Nucleus accumbens (tissue), 56 donors: ENCODE measurements around the gene ALDOA.
A peak's percentile ranks its signal among the peaks of the same experiment; 100 is the strongest.
"Not testable (repeated sequence)": the region's sequence is repeated elsewhere in the genome, so short reads cannot be mapped to it uniquely, and the experiment has no call there.

Experiments used
- DNase-seq, 56 donors: peaks; one replicate each; lab custom pipeline; 2025; lab: John Stamatoyannopoulos, UW

Gene ALDOA

GRCh38 chr16:30065102-30065942 lies at the start of gene ALDOA:
ALDOA (plus strand) TSS chr16:30065760; CDS start chr16:30066898, 1,138 bp downstream.
- peak; percentile 78 to 100 (median 97) for DNase-seq

GRCh38 chr16:30016555-30017276 lies 48.8 kb upstream of the ALDOA start:
- no peak for DNase-seq

DNA sequence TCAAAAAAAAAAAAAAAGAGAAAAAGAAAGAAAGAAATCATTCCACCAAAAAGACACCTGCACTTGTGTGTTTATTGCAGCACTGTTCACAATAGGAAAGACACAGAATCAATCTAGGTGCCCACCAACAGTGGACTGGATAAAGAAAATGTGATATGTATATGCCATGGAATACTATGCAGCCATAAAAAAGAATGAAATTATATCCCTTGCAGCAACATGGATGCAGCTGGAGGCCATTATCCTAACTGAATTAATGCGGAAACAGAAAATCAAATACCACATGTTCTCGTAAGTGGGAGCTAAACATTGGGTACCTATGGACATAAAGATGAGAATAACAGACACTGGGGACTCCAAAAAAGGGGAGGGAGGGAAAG lies 48.3 kb upstream of the ALDOA start:
- no peak for DNase-seq

GRCh38 chr16:30017937-30018336 lies 47.6 kb upstream of the ALDOA start:
- DNase-seq = not testable (repeated sequence)

GRCh38 chr16:30018731-30019158 lies 46.8 kb upstream of the ALDOA start:
- DNase-seq = no peak

DNA sequence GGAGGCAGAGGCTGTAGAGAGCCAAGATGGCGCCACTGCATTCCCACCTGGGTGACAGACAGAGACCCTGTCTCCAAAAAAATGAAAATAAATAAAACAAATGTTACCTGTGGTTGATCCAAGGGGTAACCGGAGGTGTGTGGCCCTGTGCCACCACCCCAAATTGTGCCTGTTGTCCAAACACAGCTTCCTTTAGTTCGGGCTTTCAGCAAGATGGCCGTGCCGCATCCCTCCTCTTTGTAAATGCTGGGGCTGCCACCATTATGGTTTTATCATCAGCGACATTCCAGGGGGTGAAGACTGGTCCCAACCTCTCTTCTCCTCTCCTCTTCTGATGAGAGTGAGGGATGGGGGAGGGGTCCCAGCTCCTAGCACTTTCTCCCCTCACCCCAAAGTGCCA lies 42.7 kb upstream of the ALDOA start, which contains the start of gene C16orf92:
Gene C16orf92, plus strand, starts transcription at position 312 of the 400 bp plus-strand sequence. CDS start 143 bp downstream, outside the sequence.
- no peak for DNase-seq

DNA sequence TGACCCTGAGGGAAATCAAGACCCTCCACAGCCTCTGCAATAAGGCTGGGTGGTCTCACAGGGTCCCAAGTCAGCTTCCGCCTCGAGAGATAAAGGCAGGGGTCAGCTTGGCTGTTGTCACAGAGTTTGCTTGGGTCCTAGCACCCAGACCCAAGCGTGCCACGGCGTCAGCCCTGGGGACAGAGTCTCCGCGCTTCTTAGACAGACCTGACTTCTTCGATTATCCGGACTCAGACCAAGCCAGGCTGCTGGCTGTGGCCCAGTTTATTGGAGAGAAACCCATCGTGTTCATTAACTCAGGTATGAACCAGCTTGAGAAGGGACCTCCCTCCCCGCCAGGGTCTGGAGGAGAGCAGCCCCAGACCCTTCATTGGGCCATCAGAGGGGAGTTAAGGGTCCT lies 42.0 kb upstream of the ALDOA start:
- no peak for DNase-seq

GRCh38 chr16:30024451-30024850 lies 41.1 kb upstream of the ALDOA start:
- DNase-seq = no peak

- no peak for DNase-seq
Observed at GRCh38 chr16:30025156-30025555, 40.4 kb upstream of the ALDOA start.

- DNase-seq = no peak
Observed at GRCh38 chr16:30025574-30025973, 40.0 kb upstream of the ALDOA start.

DNA sequence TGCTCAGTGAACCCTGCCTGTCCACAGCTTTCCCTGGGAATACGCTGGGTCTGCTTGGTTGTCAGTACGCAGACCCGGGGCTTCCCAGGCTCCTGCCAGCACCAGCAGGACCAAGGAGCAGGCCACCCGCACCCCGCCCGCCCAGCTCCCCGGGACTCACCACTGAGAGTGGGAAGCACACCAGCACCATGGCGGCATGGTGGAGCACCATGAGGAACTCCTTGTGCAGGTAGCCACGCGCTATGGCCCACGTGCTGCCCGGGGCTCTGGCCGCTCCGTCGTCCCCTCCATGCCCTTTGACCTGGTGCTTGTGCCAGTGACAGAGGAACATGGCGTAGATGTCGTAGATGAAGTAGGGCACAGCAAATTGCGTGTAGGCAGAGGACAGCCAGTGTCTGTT lies 39.1 kb upstream of the ALDOA start:
- no peak for DNase-seq

GRCh38 chr16:30027588-30028437 lies 37.7 kb upstream of the ALDOA start:
- DNase-seq = no peak

DNA sequence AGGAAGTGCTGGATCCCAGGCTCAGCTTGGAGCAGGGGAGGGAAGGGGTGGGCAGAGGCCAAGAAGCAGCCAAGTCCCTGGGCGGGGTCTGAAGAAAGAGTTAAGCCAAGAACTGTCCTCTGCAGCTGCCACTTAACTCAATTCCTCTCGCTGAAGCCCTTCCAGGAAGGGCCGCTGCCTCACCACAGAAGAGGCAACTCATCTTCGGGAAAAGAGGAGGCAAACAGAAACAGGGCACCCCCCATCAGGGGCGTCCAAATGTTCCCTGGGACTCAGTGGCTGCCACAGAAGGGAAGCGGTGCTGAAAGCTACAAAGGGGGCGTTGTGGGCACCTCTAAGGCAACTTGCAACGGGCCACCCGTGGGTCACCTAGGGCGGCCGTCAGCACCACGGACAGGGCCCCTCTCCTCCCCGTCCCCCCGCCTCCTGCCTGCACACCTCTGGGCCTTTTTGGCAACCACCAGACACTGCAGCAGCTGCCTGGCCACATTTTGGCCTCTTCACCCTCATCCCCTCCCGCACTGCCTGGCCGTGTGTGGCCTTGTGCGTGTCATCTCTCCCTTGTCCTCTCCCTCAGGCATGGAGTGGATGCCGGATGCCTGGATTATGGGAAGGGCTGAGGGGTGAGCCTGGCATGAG lies 37.0 kb upstream of the ALDOA start:
- DNase-seq = no peak

GRCh38 chr16:30030011-30030685 lies 35.4 kb upstream of the ALDOA start:
- DNase-seq = no peak

GRCh38 chr16:30030841-30031413 lies 34.6 kb upstream of the ALDOA start, which contains the start of gene TLCD3B:
TLCD3B (minus strand) TSS chr16:30031271; CDS start chr16:30030527, 744 bp downstream.
- DNase-seq = peak in 16 of 56 donors; percentile 6 to 55 (median 28)

DNA sequence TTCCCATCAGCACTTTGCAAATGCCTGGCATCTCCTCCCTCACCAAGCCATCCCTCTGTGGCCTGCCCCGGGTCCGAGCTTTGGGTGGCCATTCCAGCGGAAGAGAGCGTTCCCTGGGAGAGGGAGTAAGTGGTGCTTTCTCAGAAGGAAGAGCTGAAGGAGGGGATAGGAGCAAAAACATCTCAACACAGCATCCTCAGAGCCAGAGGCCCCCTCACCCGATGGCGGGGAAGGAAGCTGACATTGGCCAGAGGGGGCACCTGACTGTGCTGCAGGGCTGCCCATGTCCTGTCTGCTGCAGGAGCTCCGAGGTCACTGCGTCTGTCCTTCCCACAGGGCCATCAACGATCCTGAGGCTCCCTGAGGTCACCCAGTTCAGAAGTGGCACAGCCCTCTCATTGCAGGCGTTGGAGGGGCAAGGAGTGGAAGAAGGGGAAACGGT lies 34.1 kb upstream of the ALDOA start:
- DNase-seq = peak in 1 of 56 donors; percentile 26

DNA sequence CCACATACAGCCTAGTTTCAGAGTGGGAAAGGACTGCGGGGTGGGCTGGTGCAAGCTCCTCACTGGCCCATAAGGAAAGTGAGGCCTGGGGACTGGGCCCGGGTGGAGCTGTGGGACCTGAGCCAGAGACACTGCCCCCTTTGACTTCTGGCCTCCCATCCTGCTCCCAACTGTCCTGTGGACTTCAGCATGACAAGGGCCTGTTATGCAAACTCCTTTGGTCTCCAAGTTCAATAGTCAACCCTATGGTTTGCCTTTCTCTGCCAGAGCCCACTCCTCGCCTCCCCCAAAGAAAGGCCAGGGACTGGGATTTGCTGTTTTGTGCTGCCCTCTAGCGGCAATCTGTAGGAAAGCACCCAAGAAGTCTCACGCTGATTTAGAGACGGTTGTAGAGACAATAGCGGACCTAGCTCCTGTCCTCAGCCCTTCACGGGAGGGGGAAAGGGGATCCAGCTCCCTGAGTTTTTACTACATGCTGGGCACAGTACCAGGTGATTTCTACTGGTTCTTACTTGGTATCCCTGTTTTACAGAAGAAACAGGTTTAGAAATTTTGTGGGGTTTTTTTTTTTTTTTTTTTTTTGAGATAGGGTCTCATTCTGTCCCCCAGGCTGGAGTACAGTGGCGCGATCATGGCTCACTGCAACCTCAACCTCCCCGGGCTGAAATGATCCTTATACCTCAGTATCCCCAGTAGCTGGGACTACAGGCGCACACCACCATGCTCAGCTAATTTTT lies 33.3 kb upstream of the ALDOA start:
- peak in 27 of 56 donors; percentile 7 to 73 (median 34) for DNase-seq

DNA sequence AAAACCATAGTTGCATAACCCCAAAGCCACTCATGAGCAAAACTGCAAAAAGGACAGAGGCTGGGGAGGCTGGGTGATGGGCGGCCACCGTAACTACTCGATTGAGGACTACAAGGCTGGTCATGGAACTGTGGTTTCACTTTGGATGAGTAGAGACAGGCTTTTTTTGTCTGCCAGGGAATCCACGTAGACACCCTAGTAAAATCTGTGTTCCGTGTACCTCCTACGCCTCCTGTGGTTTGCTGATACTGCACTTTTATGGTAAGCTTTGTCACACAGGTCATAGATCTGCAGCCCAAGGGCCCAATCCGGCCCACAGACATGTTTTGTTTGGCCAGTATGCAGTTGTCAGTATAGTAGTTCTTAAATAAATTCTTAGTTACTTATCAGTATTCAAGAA lies 32.3 kb upstream of the ALDOA start:
- no peak for DNase-seq
